ENCODE measurements around the gene MXRA8. TPM values are rescaled to one million over a fixed set of nuclear protein-coding genes. Genes with fewer than 3 reads are reported as not detected.

Gene MXRA8
- total RNA-seq, 1 donor: 735 TPM

GRCh38 chr1:1326075-1326605, 32.2 kb downstream of the MXRA8 start:
- peaks cover 56% of the 10 kb centered on the region for H3K79me2 ChIP-seq (ENCODE audit: insufficient read depth, low read length)
- peak overlapping the region; percentile 87 for H3K4me2 ChIP-seq (ENCODE audit: insufficient read depth, low read length)
- peak overlapping the region; percentile 89 for H3K4me3 ChIP-seq (ENCODE audit: insufficient read depth, low read length)
- H2AFZ ChIP-seq (ENCODE audit: low read length): no peak overlapping the region
- H3K27me3 ChIP-seq (ENCODE audit: insufficient read depth, low read length): no peaks in the 10 kb centered on the region
- H3K4me1 ChIP-seq (ENCODE audit: insufficient read depth, low read length): peaks cover 12% of the 10 kb centered on the region
- H4K20me1 ChIP-seq (ENCODE audit: insufficient read depth, low read length): peaks cover 37% of the 10 kb centered on the region
- peak; percentile 91 for DNase-seq (ENCODE audit: insufficient read length, low spot score, missing footprints)
- no peak for TF ChIP-seq CTCF (IDR thresholded peaks at IDR 0.05; ENCODE audit: extremely low read depth, low read depth, low read length)
- no peaks in the 10 kb centered on the region for H3K9me3 ChIP-seq (ENCODE audit: low read depth, low read length)
- H3K36me3 ChIP-seq (ENCODE audit: insufficient read depth, low read length): peaks cover 5% of the 10 kb centered on the region
- no peak overlapping the region for H3K27ac ChIP-seq (ENCODE audit: low read depth, low read length)

- H3K9me3 ChIP-seq (ENCODE audit: low read depth, low read length): no peaks in the 10 kb centered on the region
- H3K27me3 ChIP-seq (ENCODE audit: insufficient read depth, low read length): no peaks in the 10 kb centered on the region
- peak overlapping the region; percentile 89 for H3K4me3 ChIP-seq (ENCODE audit: insufficient read depth, low read length)
- H3K36me3 ChIP-seq (ENCODE audit: insufficient read depth, low read length): peaks cover 5% of the 10 kb centered on the region
- no peak for TF ChIP-seq CTCF (IDR thresholded peaks at IDR 0.05; ENCODE audit: extremely low read depth, low read depth, low read length)
- H4K20me1 ChIP-seq (ENCODE audit: insufficient read depth, low read length): peaks cover 41% of the 10 kb centered on the region
- peak; percentile 91 for DNase-seq (ENCODE audit: insufficient read length, low spot score, missing footprints)
- H3K27ac ChIP-seq (ENCODE audit: low read depth, low read length): peak overlapping the region; percentile 71
- H3K4me2 ChIP-seq (ENCODE audit: insufficient read depth, low read length): peak overlapping the region; percentile 87
- peaks cover 12% of the 10 kb centered on the region for H3K4me1 ChIP-seq (ENCODE audit: insufficient read depth, low read length)
- H2AFZ ChIP-seq (ENCODE audit: low read length): no peak overlapping the region
- H3K79me2 ChIP-seq (ENCODE audit: insufficient read depth, low read length): peaks cover 63% of the 10 kb centered on the region
These were observed 32.9 kb downstream of the MXRA8 start for GRCh38 chr1:1325288-1326074.

- no peak for TF ChIP-seq CTCF (IDR thresholded peaks at IDR 0.05; ENCODE audit: extremely low read depth, low read depth, low read length)
- no peaks in the 10 kb centered on the region for H3K27me3 ChIP-seq (ENCODE audit: insufficient read depth, low read length)
- peaks cover 12% of the 10 kb centered on the region for H3K4me1 ChIP-seq (ENCODE audit: insufficient read depth, low read length)
- peaks cover 11% of the 10 kb centered on the region for H3K36me3 ChIP-seq (ENCODE audit: insufficient read depth, low read length)
- peak within 1 kb of the TSS; percentile 89 for H3K4me3 ChIP-seq (ENCODE audit: insufficient read depth, low read length)
- peaks cover 71% of the 10 kb centered on the region for H3K79me2 ChIP-seq (ENCODE audit: insufficient read depth, low read length)
- peaks cover 45% of the 10 kb centered on the region for H4K20me1 ChIP-seq (ENCODE audit: insufficient read depth, low read length)
- H3K9me3 ChIP-seq (ENCODE audit: low read depth, low read length): no peaks in the 10 kb centered on the region
- peak; percentile 100 for DNase-seq (ENCODE audit: insufficient read length, low spot score, missing footprints)
- H3K27ac ChIP-seq (ENCODE audit: low read depth, low read length): peak within 1 kb of the TSS; percentile 79
- peak within 1 kb of the TSS; percentile 41 for H2AFZ ChIP-seq (ENCODE audit: low read length)
- H3K4me2 ChIP-seq (ENCODE audit: insufficient read depth, low read length): peak within 1 kb of the TSS; percentile 87
These were observed 33.6 kb downstream of the MXRA8 start, which contains the start of the genes CPTP and INTS11 for GRCh38 chr1:1324524-1325287. TSS of gene CPTP (plus strand) at chr1:1324802. CDS start at chr1:1326911, 2,109 bp downstream. TSS of gene INTS11 (minus strand) at chr1:1324660. CDS start at chr1:1324608, 52 bp downstream.

Data from osteoblast (primary cell).